ENCODE data around the gene TSC1.

DNA sequence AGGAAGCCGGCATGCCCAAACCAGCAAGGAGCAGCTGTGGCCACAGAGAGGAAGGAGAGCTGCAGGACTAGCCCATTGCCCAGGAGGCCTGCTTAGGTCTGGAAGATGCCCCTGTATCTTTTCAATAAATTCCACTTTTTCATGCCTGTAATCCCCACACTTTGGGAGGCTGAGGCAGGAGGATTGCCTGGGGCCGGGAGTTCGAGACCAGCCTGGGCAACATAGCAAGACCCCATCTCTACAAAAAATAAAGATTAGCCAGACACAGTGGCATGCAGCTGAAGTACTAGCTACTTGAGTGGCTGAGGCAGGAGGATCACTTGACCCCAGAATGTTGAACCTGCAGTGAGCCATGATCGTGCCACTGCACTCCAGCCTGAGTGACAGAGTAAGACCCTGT is 5.3 kb upstream of the TSC1 start:
- TF ChIP-seq, protein P1, sequence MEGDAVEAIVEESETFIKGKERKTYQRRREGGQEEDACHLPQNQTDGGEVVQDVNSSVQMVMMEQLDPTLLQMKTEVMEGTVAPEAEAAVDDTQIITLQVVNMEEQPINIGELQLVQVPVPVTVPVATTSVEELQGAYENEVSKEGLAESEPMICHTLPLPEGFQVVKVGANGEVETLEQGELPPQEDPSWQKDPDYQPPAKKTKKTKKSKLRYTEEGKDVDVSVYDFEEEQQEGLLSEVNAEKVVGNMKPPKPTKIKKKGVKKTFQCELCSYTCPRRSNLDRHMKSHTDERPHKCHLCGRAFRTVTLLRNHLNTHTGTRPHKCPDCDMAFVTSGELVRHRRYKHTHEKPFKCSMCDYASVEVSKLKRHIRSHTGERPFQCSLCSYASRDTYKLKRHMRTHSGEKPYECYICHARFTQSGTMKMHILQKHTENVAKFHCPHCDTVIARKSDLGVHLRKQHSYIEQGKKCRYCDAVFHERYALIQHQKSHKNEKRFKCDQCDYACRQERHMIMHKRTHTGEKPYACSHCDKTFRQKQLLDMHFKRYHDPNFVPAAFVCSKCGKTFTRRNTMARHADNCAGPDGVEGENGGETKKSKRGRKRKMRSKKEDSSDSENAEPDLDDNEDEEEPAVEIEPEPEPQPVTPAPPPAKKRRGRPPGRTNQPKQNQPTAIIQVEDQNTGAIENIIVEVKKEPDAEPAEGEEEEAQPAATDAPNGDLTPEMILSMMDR (IDR thresholded peaks at IDR 0.05; ENCODE audit: low read length), result no peak
- TF ChIP-seq EZH2 (optimal IDR thresholded peaks at IDR 0.05; ENCODE audit: low read depth, low read length), result no peak
- no peak for TF ChIP-seq EZH2phosphoT487 (IDR thresholded peaks at IDR 0.05; ENCODE audit: low read length)
